ENCODE data around the gene YBEY. TPM values are rescaled to one million over a fixed set of nuclear protein-coding genes. Genes with fewer than 3 reads are reported as not detected.

Gene YBEY
- total and polyA plus RNA-seq, 2 of the 13 experiments (the other 11 are each of a cell fraction or from before 2014, with no cell fraction given) = 6.5 to 8.9 TPM

DNA sequence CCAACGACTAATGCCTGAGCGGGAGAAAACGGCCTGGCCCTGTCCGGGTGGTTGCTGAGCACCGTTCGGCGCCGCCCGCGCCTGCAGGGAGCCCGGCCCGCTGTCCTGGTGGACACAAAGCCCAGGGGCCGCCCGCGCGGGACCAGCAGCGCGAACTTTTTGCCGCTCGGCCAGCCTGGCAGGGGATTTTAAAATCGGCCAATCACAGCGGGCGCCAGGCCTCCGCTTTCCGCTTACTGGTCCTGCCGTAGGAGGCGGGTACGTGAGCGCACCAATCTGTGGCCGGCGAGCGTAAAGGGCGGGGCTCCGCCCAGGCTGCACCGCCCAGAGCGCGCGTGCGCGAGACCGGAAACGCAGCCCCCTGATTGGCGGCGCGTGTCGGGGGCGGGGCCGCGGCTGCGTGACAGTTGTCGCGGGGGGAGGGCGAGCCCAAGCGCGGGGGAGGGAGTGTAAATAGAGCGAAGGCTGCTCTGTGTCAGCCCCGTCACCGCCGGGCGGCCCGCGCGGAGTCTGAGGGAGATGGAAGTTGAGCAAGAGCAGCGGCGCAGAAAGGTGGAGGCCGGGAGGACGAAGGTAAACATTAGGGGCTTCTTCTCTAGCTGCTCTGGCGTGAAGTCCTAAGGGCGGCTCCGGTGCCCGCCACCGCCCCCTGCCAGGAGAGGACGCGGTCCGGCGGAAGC lies 37.7 kb downstream of the YBEY start, which contains the start of the genes C21orf58 and PCNT (continued):
- TF ChIP-seq, protein P1, sequence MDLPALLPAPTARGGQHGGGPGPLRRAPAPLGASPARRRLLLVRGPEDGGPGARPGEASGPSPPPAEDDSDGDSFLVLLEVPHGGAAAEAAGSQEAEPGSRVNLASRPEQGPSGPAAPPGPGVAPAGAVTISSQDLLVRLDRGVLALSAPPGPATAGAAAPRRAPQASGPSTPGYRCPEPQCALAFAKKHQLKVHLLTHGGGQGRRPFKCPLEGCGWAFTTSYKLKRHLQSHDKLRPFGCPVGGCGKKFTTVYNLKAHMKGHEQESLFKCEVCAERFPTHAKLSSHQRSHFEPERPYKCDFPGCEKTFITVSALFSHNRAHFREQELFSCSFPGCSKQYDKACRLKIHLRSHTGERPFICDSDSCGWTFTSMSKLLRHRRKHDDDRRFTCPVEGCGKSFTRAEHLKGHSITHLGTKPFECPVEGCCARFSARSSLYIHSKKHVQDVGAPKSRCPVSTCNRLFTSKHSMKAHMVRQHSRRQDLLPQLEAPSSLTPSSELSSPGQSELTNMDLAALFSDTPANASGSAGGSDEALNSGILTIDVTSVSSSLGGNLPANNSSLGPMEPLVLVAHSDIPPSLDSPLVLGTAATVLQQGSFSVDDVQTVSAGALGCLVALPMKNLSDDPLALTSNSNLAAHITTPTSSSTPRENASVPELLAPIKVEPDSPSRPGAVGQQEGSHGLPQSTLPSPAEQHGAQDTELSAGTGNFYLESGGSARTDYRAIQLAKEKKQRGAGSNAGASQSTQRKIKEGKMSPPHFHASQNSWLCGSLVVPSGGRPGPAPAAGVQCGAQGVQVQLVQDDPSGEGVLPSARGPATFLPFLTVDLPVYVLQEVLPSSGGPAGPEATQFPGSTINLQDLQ (CRISPR knock-in tag; IDR thresholded peaks at IDR 0.05) = no peak
- peak; percentile 77 for TF ChIP-seq TGIF2 (CRISPR knock-in tag; IDR thresholded peaks at IDR 0.05)
- no peak for TF ChIP-seq HNRNPUL1 (IDR thresholded peaks at IDR 0.05; ENCODE audit: low read depth, low read length)
- no peak for TF ChIP-seq ZNF746 (CRISPR knock-in tag; IDR thresholded peaks at IDR 0.05)
- TF ChIP-seq TSC22D2 (CRISPR knock-in tag; IDR thresholded peaks at IDR 0.05; ENCODE audit: borderline replicate concordance) = no peak
- TF ChIP-seq ZNF777 (CRISPR knock-in tag; IDR thresholded peaks at IDR 0.05) = no peak
- no peak for TF ChIP-seq ATF7 (IDR thresholded peaks at IDR 0.05)
- TF ChIP-seq ATF7 (CRISPR knock-in tag; IDR thresholded peaks at IDR 0.05) = no peak
- peak; percentile 81; the same call in 1 of the 2 replicates for TF ChIP-seq SNAPC5 (CRISPR knock-in tag; IDR thresholded peaks at IDR 0.05; ENCODE audit: borderline replicate concordance)
- 0 out of 2 replicates have a peak, but pooled peaks have one; percentile 32 for TF ChIP-seq BHLHE40 (IDR thresholded peaks at IDR 0.05; ENCODE audit: low read length)
- no peak for TF ChIP-seq AGO2 (optimal IDR thresholded peaks at IDR 0.05; ENCODE audit: low read depth, low read length)
- TF ChIP-seq, protein P2, sequence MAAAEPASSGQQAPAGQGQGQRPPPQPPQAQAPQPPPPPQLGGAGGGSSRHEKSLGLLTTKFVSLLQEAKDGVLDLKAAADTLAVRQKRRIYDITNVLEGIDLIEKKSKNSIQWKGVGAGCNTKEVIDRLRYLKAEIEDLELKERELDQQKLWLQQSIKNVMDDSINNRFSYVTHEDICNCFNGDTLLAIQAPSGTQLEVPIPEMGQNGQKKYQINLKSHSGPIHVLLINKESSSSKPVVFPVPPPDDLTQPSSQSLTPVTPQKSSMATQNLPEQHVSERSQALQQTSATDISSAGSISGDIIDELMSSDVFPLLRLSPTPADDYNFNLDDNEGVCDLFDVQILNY (CRISPR knock-in tag; conservative IDR thresholded peaks at IDR 0.05) = peak; percentile 97
- TF ChIP-seq ZNF17 (CRISPR knock-in tag; IDR thresholded peaks at IDR 0.05) = no peak
- no peak for TF ChIP-seq ZNF296 (CRISPR knock-in tag; conservative IDR thresholded peaks at IDR 0.05)
- TF ChIP-seq ZSCAN21 (CRISPR knock-in tag; IDR thresholded peaks at IDR 0.05; ENCODE audit: borderline replicate concordance) = peak; percentile 47; the same call in 1 of the 2 replicates
- TF ChIP-seq KDM5A (IDR thresholded peaks at IDR 0.05; ENCODE audit: borderline replicate concordance, low read length) = peak; percentile 60; the same call in 1 of the 2 replicates
- TF ChIP-seq ZNF160 (CRISPR knock-in tag; IDR thresholded peaks at IDR 0.05) = no peak; the same call in 1 of the 2 replicates
- TF ChIP-seq, protein P3, sequence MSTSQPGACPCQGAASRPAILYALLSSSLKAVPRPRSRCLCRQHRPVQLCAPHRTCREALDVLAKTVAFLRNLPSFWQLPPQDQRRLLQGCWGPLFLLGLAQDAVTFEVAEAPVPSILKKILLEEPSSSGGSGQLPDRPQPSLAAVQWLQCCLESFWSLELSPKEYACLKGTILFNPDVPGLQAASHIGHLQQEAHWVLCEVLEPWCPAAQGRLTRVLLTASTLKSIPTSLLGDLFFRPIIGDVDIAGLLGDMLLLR (CRISPR knock-in tag; IDR thresholded peaks at IDR 0.05) = peak; percentile 15; the same call in 1 of the 2 replicates
- peak; percentile 81 for TF ChIP-seq SP2 (CRISPR knock-in tag; IDR thresholded peaks at IDR 0.05)
- no peak for TF ChIP-seq HNF4G (IDR thresholded peaks at IDR 0.05; ENCODE audit: borderline replicate concordance, low read depth, low read length)
- 0 out of 2 replicates have a peak, but pooled peaks have one; percentile 3 for TF ChIP-seq HNF4G (CRISPR knock-in tag; IDR thresholded peaks at IDR 0.05; ENCODE audit: borderline replicate concordance, low read depth)
- no peak for TF ChIP-seq ZNF614 (CRISPR knock-in tag; IDR thresholded peaks at IDR 0.05; ENCODE audit: borderline replicate concordance)
- TF ChIP-seq ZNF549 (CRISPR knock-in tag; IDR thresholded peaks at IDR 0.05) = no peak
